ENCODE data around the gene SUN2. TPM values are rescaled to one million over a fixed set of nuclear protein-coding genes. Genes with fewer than 3 reads are reported as not detected.

The SUN2 gene
- total and polyA plus RNA-seq, 10 of the 15 experiments (the other 5 are each of a cell fraction or from before 2014, with no cell fraction given), result 0.18 to 107 (median 35.9) TPM

GRCh38 chr22:38705235-38706100 is 50.3 kb downstream of the SUN2 start, which contains the start of gene GTPBP1 (continued):
- TF ChIP-seq, protein P1, sequence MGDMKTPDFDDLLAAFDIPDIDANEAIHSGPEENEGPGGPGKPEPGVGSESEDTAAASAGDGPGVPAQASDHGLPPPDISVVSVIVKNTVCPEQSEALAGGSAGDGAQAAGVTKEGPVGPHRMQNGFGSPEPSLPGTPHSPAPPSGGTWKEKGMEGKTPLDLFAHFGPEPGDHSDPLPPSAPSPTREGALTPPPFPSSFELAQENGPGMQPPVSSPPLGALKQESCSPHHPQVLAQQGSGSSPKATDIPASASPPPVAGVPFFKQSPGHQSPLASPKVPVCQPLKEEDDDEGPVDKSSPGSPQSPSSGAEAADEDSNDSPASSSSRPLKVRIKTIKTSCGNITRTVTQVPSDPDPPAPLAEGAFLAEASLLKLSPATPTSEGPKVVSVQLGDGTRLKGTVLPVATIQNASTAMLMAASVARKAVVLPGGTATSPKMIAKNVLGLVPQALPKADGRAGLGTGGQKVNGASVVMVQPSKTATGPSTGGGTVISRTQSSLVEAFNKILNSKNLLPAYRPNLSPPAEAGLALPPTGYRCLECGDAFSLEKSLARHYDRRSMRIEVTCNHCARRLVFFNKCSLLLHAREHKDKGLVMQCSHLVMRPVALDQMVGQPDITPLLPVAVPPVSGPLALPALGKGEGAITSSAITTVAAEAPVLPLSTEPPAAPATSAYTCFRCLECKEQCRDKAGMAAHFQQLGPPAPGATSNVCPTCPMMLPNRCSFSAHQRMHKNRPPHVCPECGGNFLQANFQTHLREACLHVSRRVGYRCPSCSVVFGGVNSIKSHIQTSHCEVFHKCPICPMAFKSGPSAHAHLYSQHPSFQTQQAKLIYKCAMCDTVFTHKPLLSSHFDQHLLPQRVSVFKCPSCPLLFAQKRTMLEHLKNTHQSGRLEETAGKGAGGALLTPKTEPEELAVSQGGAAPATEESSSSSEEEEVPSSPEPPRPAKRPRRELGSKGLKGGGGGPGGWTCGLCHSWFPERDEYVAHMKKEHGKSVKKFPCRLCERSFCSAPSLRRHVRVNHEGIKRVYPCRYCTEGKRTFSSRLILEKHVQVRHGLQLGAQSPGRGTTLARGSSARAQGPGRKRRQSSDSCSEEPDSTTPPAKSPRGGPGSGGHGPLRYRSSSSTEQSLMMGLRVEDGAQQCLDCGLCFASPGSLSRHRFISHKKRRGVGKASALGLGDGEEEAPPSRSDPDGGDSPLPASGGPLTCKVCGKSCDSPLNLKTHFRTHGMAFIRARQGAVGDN (IDR thresholded peaks at IDR 0.05), result no peak; the same call in 1 of the 2 replicates
- TF ChIP-seq CREB1 (IDR thresholded peaks at IDR 0.05; ENCODE audit: low read depth) (peak; percentile 96), SREBF2 (IDR thresholded peaks at IDR 0.05; ENCODE audit: low read length) (0 out of 2 replicates have a peak, but pooled peaks have one; percentile 27), CREM (IDR thresholded peaks at IDR 0.05; ENCODE audit: low read depth) (peak; percentile 95), POU2F2 (IDR thresholded peaks at IDR 0.05; ENCODE audit: borderline replicate concordance, low read depth, low read length) (peak; percentile 96), BHLHE40 (IDR thresholded peaks at IDR 0.05; ENCODE audit: borderline replicate concordance in 1 of 2, low read depth in 2 of 2, low read length in 1 of 2) (peak; percentile 73 to 85; a peak in 3 of 4 replicates), SRF (IDR thresholded peaks at IDR 0.05; ENCODE audit: low read depth in 2 of 2, low read length in 2 of 2) (peak; percentile 22 to 64; a peak in 2 of 4 replicates), FOXK2 (IDR thresholded peaks at IDR 0.05) (peak; percentile 88), EED (IDR thresholded peaks at IDR 0.05; ENCODE audit: low read depth) (no peak; the same call in 1 of the 2 replicates), MEF2A (IDR thresholded peaks at IDR 0.05; ENCODE audit: insufficient read depth, low read depth, low read length) (no peak), RAD51 (IDR thresholded peaks at IDR 0.05) (peak; percentile 81), NFYA (IDR thresholded peaks at IDR 0.05; ENCODE audit: borderline replicate concordance, low read depth, low read length) (no peak), JUNB (IDR thresholded peaks at IDR 0.05) (no peak), HDAC6 (IDR thresholded peaks at IDR 0.05; ENCODE audit: unreplicated experiment) (no peak), ZNF384 (IDR thresholded peaks at IDR 0.05; ENCODE audit: borderline replicate concordance, low read depth, low read length) (no peak), NFIC (IDR thresholded peaks at IDR 0.05; ENCODE audit: low read depth, low read length) (no peak), POLR2A (IDR thresholded peaks at IDR 0.05; ENCODE audit: low read depth, low read length) (peak; percentile 79), SMC3 (IDR thresholded peaks at IDR 0.05; ENCODE audit: borderline replicate concordance, low read length) (no peak)
- TF ChIP-seq, protein P2, sequence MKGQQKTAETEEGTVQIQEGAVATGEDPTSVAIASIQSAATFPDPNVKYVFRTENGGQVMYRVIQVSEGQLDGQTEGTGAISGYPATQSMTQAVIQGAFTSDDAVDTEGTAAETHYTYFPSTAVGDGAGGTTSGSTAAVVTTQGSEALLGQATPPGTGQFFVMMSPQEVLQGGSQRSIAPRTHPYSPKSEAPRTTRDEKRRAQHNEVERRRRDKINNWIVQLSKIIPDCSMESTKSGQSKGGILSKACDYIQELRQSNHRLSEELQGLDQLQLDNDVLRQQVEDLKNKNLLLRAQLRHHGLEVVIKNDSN (IDR thresholded peaks at IDR 0.05; ENCODE audit: borderline replicate concordance, extremely low read length, insufficient read depth, low read depth, low read length), result no peak

Measured in GM12878 (cell line).